Measurements from ENCODE around the gene COL1A1.
A peak's percentile ranks its signal among the peaks of the same experiment; 100 is the strongest.

The COL1A1 gene

DNA sequence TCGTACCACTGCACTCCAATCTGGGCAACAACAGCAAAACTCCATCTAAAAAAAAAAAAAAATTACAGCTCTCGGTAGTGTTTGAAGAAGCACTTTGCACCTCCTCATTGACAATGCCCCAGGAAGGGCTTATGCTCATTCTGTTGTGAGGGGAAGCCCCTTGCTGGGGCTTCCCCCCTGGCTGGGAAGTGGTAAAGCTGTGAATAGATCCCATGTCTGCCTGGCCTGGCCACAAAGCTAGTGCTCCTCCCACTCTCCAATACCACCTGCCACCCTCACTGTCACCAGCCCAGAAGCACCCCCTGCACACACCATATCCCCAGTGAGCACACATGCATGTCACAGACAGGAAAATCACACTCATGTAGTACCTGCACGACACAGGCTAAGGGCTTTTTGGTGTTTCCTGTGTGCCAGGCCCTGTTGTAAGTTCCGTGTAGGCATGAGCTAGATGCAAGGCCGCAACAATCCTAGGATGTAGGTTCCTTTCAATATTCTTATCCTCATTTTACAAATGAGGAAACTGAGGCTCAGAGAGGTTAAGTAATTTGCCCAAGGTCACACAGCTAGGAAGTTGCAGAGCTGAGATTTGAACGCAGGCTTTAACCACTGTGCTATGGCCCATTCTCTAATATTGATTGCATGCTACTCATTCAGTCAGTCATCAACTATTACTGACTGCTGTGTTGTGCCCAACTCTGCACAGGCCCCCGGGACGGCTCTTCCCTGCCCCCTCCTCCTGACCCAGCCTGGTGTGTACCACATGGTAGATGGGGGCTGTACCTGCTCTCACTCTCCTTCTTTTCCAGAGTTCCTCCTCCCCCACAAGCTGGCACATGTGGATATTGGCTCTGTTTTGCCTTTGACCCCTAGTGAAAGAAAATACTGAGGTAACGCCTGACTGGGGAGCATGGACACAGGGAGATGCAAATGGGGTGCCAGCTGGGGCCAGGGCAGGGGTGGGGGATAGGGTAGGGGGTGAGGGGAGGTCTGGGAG is 11.9 kb upstream of the COL1A1 start:
- Histone ChIP-seq H3K27ac (replicated peaks) (no peak overlapping the region), H3K27me3 (ENCODE audit: insufficient read depth, poor library complexity, severe bottlenecking) (no peaks in the 10 kb centered on the region), H3K4me3 (replicated peaks; ENCODE audit: insufficient read depth, low read length) (no peak overlapping the region)
- peak in 1 of 2 experiments; percentile 25 for DNase-seq (ENCODE audit: low read depth in 1 of 2, low spot score in 1 of 2)
- TF ChIP-seq, protein P1, sequence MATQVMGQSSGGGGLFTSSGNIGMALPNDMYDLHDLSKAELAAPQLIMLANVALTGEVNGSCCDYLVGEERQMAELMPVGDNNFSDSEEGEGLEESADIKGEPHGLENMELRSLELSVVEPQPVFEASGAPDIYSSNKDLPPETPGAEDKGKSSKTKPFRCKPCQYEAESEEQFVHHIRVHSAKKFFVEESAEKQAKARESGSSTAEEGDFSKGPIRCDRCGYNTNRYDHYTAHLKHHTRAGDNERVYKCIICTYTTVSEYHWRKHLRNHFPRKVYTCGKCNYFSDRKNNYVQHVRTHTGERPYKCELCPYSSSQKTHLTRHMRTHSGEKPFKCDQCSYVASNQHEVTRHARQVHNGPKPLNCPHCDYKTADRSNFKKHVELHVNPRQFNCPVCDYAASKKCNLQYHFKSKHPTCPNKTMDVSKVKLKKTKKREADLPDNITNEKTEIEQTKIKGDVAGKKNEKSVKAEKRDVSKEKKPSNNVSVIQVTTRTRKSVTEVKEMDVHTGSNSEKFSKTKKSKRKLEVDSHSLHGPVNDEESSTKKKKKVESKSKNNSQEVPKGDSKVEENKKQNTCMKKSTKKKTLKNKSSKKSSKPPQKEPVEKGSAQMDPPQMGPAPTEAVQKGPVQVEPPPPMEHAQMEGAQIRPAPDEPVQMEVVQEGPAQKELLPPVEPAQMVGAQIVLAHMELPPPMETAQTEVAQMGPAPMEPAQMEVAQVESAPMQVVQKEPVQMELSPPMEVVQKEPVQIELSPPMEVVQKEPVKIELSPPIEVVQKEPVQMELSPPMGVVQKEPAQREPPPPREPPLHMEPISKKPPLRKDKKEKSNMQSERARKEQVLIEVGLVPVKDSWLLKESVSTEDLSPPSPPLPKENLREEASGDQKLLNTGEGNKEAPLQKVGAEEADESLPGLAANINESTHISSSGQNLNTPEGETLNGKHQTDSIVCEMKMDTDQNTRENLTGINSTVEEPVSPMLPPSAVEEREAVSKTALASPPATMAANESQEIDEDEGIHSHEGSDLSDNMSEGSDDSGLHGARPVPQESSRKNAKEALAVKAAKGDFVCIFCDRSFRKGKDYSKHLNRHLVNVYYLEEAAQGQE (IDR thresholded peaks at IDR 0.05; ENCODE audit: insufficient replicate concordance, low read depth) = no peak
- no peak for TF ChIP-seq GABPA (IDR thresholded peaks at IDR 0.05; ENCODE audit: low read depth)
- no peak for TF ChIP-seq SPI1 (IDR thresholded peaks at IDR 0.05; ENCODE audit: borderline replicate concordance, low read depth)
- TF ChIP-seq, protein P2, sequence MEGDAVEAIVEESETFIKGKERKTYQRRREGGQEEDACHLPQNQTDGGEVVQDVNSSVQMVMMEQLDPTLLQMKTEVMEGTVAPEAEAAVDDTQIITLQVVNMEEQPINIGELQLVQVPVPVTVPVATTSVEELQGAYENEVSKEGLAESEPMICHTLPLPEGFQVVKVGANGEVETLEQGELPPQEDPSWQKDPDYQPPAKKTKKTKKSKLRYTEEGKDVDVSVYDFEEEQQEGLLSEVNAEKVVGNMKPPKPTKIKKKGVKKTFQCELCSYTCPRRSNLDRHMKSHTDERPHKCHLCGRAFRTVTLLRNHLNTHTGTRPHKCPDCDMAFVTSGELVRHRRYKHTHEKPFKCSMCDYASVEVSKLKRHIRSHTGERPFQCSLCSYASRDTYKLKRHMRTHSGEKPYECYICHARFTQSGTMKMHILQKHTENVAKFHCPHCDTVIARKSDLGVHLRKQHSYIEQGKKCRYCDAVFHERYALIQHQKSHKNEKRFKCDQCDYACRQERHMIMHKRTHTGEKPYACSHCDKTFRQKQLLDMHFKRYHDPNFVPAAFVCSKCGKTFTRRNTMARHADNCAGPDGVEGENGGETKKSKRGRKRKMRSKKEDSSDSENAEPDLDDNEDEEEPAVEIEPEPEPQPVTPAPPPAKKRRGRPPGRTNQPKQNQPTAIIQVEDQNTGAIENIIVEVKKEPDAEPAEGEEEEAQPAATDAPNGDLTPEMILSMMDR (IDR thresholded peaks at IDR 0.05; ENCODE audit: insufficient read depth, low read length) = no peak
- TF ChIP-seq POLR2AphosphoS5 (IDR thresholded peaks at IDR 0.05; ENCODE audit: low read depth) = no peak

DNA sequence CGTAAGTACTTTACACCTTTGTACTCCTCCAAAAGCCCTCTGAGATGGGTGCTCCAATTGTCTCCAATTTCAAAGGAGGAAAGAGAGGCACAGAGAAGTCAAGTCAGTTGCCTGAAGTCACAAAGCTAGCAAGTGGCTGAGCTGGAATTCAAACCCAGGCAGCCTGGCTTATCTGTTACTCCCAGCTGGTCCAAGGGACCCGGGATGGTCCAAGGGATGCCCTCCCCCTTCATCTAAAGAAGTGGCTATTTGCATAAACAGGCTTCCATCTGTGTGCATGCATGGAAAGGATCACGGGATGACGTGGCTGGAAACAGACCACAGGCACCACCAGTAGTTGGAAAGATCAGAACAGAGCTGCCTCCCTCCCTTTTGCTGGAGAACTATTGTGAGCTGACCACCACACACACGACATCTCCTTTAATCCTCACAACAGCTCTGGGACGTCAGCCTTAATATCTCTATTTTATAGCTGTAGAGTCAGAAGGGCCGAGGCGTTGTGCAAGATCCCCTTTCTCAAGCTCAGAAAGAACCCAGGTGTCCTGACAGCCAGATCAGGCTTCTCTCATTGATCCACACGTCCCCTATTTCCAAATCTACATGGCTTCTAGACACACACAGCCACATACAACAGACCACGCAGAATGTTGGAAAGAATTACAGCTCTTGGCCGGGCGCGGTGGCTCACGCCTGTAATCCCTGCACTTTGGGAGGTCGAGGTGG is 10.9 kb upstream of the COL1A1 start:
- H3K4me3 ChIP-seq (replicated peaks; ENCODE audit: insufficient read depth, low read length) = no peak overlapping the region
- TF ChIP-seq POLR2AphosphoS5 (IDR thresholded peaks at IDR 0.05; ENCODE audit: low read depth) (no peak), SPI1 (IDR thresholded peaks at IDR 0.05; ENCODE audit: borderline replicate concordance, low read depth) (no peak), GABPA (IDR thresholded peaks at IDR 0.05; ENCODE audit: low read depth) (no peak)
- TF ChIP-seq, protein P1 (IDR thresholded peaks at IDR 0.05; ENCODE audit: insufficient replicate concordance, low read depth) = no peak
- TF ChIP-seq, protein P2 (IDR thresholded peaks at IDR 0.05; ENCODE audit: insufficient read depth, low read length) = no peak
- peak in 1 of 2 experiments; percentile 26 for DNase-seq (ENCODE audit: low read depth in 1 of 2, low spot score in 1 of 2)
- peaks cover 2% of the 10 kb centered on the region for H3K27me3 ChIP-seq (ENCODE audit: insufficient read depth, poor library complexity, severe bottlenecking)
- H3K27ac ChIP-seq (replicated peaks) = no peak overlapping the region

DNA sequence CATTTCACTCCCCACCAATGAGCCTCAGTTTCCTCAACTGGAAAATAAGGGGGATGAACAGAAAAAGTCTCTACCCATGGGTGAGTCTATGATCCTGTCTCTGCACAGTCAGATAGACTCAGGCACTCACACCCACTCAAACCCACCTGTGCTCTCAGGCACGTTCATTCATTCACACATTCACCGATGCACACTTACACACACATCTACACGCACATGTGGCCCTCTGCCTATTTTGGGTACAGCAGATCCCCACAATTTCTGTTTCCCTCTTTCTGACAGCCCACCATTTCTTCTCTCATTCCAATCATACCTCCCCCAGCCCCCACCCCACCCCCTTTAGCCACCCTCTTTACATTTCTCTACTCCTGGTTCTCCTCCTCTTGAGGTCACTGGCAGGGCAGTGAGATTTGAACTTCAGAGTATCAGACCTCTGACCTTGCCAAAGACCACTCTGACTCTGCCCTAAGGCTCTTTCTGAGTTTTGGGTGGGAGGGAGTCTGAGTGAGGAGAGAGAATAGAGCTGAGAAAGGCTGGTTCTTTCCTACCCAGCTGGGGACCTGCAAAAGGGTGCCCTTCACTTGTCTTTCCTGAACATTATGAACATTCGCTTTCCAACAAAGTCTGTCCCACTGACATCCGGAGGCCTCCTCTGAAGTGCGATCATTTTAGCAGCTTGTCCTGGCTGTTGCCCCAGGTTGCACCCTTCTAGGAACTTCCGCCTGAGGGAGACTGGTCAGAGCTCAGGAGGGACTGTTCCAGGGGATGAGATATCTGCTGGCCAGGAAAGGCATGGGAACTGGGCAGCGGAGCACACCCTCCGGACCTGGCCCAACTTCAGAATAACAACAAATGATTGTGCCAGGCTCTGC is 10.1 kb upstream of the COL1A1 start:
- no peak overlapping the region for H3K4me3 ChIP-seq (replicated peaks; ENCODE audit: insufficient read depth, low read length)
- no peak for TF ChIP-seq GABPA (IDR thresholded peaks at IDR 0.05; ENCODE audit: low read depth)
- TF ChIP-seq, protein P2 (IDR thresholded peaks at IDR 0.05; ENCODE audit: insufficient read depth, low read length) = no peak
- TF ChIP-seq, protein P1 (IDR thresholded peaks at IDR 0.05; ENCODE audit: insufficient replicate concordance, low read depth) = no peak
- H3K27ac ChIP-seq (replicated peaks) = no peak overlapping the region
- H3K27me3 ChIP-seq (ENCODE audit: insufficient read depth, poor library complexity, severe bottlenecking) = peaks cover 4% of the 10 kb centered on the region
- no peak for DNase-seq (ENCODE audit: low read depth in 1 of 2, low spot score in 1 of 2)

Measured in HL-60 (cell line).